ENCODE data around the gene BACE2.

Gene BACE2

GRCh38 chr21:41325138-41325912, 157.4 kb downstream of the BACE2 start:
- no peak for DNase-seq

GRCh38 chr21:41326414-41327080, 158.6 kb downstream of the BACE2 start:
- no peak for DNase-seq

- no peak for DNase-seq
These were observed 159.8 kb downstream of the BACE2 start for GRCh38 chr21:41327753-41328152.

GRCh38 chr21:41328660-41329607, 161.0 kb downstream of the BACE2 start:
- DNase-seq = no peak

All from COR-L47 (cell line).